H1 (cell line): ENCODE results near the gene SIPA1L3. TPM values are rescaled to one million over a fixed set of nuclear protein-coding genes. Genes with fewer than 3 reads are reported as not detected.
"Not testable (repeated sequence)": the region's sequence is repeated elsewhere in the genome, so short reads cannot be mapped to it uniquely, and the experiment has no call there.

Experiments
- CTCF ChIA-PET: fragments of 300-600 bp; sonication (Branson Sonifier 250); formaldehyde crosslinking; loops from one replicate; lab custom pipeline; 2021; ENCODE audit not compliant: partially characterized antibody; lab: Charles Lee
- POLR2A ChIA-PET: fragments of 300-600 bp; sonication (Branson Sonifier 250); formaldehyde crosslinking; loops from one replicate; lab custom pipeline; 2021; ENCODE audit warnings: inconsistent platforms; ENCODE audit not compliant: partially characterized antibody; lab: Charles Lee
- DNase-seq, 2 experiments: peaks; one replicate each; pipeline versions ENCODE4 v3.0.0 to v3.0.0-alpha.2; 2010 to 2022; ENCODE audit warnings: low spot score in 2 of 2, low read depth in 1 of 2, mixed read lengths in 1 of 2
- FAIRE-seq: peaks from 2 replicates; lab custom pipeline; 2011; peaks lifted over from hg19 to GRCh38; lab: Jason Lieb, UNC
- H2AFZ ChIP-seq: 2 replicates; pipeline ENCODE4 v1.8.1; 2012; ENCODE audit warnings: low read length, inconsistent platforms
- H2AK5ac ChIP-seq: 2 replicates; pipeline ENCODE4 v1.6.1; 2013; ENCODE audit warnings: low read depth, low read length
- H2BK120ac ChIP-seq: replicated peaks from 2 replicates; pipeline ENCODE3; 2013; ENCODE audit warnings: low read depth, low read length, inconsistent platforms
- H2BK12ac ChIP-seq: 2 replicates; pipeline ENCODE4 v1.6.1; 2013; ENCODE audit warnings: low read depth, low read length
- H2BK15ac ChIP-seq: 2 replicates; pipeline ENCODE4 v1.6.1; 2013; ENCODE audit warnings: low read length
- H2BK20ac ChIP-seq: 2 replicates; pipeline ENCODE4 v1.6.1; 2013; ENCODE audit warnings: low read length
- H2BK5ac ChIP-seq: 2 replicates; pipeline ENCODE4 v1.6.1; 2013; ENCODE audit warnings: low read depth, low read length
- H3K14ac ChIP-seq: 2 replicates; pipeline ENCODE4 v1.6.1; 2013; ENCODE audit warnings: inconsistent platforms; ENCODE audit not compliant: insufficient read length
- H3K18ac ChIP-seq: 2 replicates; pipeline ENCODE4 v1.6.1; 2013; ENCODE audit warnings: low read length; ENCODE audit errors: extremely low read depth
- H3K23ac ChIP-seq: 2 replicates; pipeline ENCODE4 v1.6.1; 2013; ENCODE audit warnings: inconsistent platforms; ENCODE audit not compliant: insufficient read length
- H3K23me2 ChIP-seq: 2 replicates; pipeline ENCODE4 v1.6.1; 2013; ENCODE audit warnings: low read depth, low read length
- H3K27ac ChIP-seq: 2 replicates; pipeline ENCODE4 v1.6.1; 2011; ENCODE audit warnings: low read depth, low read length, inconsistent platforms
- H3K27me3 ChIP-seq, 4 experiments: replicated peaks in 1 of 4; 1 replicate in 1 of 4; 2 replicates in 3 of 4; pipeline versions ENCODE4 v1.6.1 to v1.8.1; 2011 to 2013; ENCODE audit warnings: low read length in 3 of 4, mild to moderate bottlenecking in 3 of 4, inconsistent platforms in 2 of 4, mixed read lengths in 2 of 4, moderate library complexity in 1 of 4; ENCODE audit not compliant: control insufficient read depth in 3 of 4, insufficient read depth in 3 of 4; ENCODE audit errors: extremely low read depth in 1 of 4
- H3K36me3 ChIP-seq, 4 experiments: 2 replicates each; pipeline versions ENCODE4 v1.6.1 to v1.8.1; 2011 to 2013; ENCODE audit warnings: mild to moderate bottlenecking in 4 of 4, low read length in 3 of 4, moderate library complexity in 2 of 4, control low read depth in 1 of 4, inconsistent platforms in 1 of 4; ENCODE audit not compliant: insufficient read depth in 4 of 4, control insufficient read depth in 2 of 4
- H3K4ac ChIP-seq: replicated peaks from 2 replicates; pipeline ENCODE3; 2013; ENCODE audit warnings: low read length, low read depth, mixed read lengths, inconsistent platforms; ENCODE audit not compliant: insufficient read length
- H3K4me1 ChIP-seq, 4 experiments: replicated peaks in 1 of 4; 1 replicate in 1 of 4; 2 replicates in 3 of 4; pipeline versions ENCODE4 v1.6.1 to v1.8.1; 2011 to 2013; ENCODE audit warnings: low read length in 3 of 4, inconsistent platforms in 2 of 4, mixed read lengths in 1 of 4; ENCODE audit not compliant: insufficient read depth in 4 of 4, control insufficient read depth in 3 of 4
- H3K4me2 ChIP-seq, 2 experiments: 2 replicates each; pipeline versions ENCODE4 v1.6.1 to v1.8.1; 2011 to 2013; ENCODE audit warnings: low read depth in 2 of 2, low read length in 2 of 2, control low read depth in 1 of 2, inconsistent platforms in 1 of 2, mild to moderate bottlenecking in 1 of 2; ENCODE audit not compliant: insufficient read depth in 1 of 2
- H3K4me3 ChIP-seq, 4 experiments: fragments of 200-600, 300-600 bp in 1 of 4; sonication (generic), shearing (Covaris generic), sonication (Bioruptor Twin) in 1 of 4; 2 replicates each; pipeline versions ENCODE4 v1.5.1 to v1.8.1; 2011 to 2016; ENCODE audit warnings: low read length in 4 of 4, low read depth in 3 of 4, control low read depth in 2 of 4, inconsistent platforms in 2 of 4, mild to moderate bottlenecking in 2 of 4, mixed read lengths in 1 of 4, moderate library complexity in 1 of 4; ENCODE audit not compliant: insufficient read depth in 2 of 4; ENCODE audit errors: extremely low read depth in 1 of 4
- H3K56ac ChIP-seq: replicated peaks from 2 replicates; pipeline ENCODE3; 2013; ENCODE audit warnings: low read depth, mild to moderate bottlenecking, mixed read lengths, low read length, inconsistent platforms; ENCODE audit not compliant: insufficient read length
- H3K79me1 ChIP-seq: 2 replicates; pipeline ENCODE4 v1.6.1; 2013; ENCODE audit warnings: low read depth, low read length, control low read depth
- H3K79me2 ChIP-seq, 2 experiments: 2 replicates each; pipeline versions ENCODE4 v1.6.1 to v1.8.1; 2012 to 2013; ENCODE audit warnings: low read length in 2 of 2, mild to moderate bottlenecking in 2 of 2, inconsistent platforms in 1 of 2; ENCODE audit not compliant: insufficient read depth in 2 of 2, control insufficient read depth in 1 of 2
- H3K9ac ChIP-seq, 4 experiments: replicated peaks in 1 of 4; 1 replicate in 1 of 4; 2 replicates in 3 of 4; pipeline versions ENCODE4 v1.6.1 to v1.8.1; 2011 to 2013; ENCODE audit warnings: low read depth in 3 of 4, low read length in 3 of 4, control low read depth in 2 of 4, mild to moderate bottlenecking in 2 of 4, moderate library complexity in 2 of 4, inconsistent platforms in 1 of 4; ENCODE audit errors: extremely low read depth in 1 of 4
- H3K9me3 ChIP-seq, 2 experiments: 2 replicates each; pipeline versions ENCODE4 v1.6.1 to v1.8.1; 2012 to 2013; ENCODE audit warnings: mild to moderate bottlenecking in 2 of 2, moderate library complexity in 2 of 2, control low read depth in 1 of 2, inconsistent platforms in 1 of 2, low read depth in 1 of 2, low read length in 1 of 2, mixed read lengths in 1 of 2; ENCODE audit not compliant: insufficient read depth in 2 of 2
- H4K20me1 ChIP-seq, 2 experiments: replicated peaks in 1 of 2; 2 replicates each; pipeline versions ENCODE3 to v1.8.1; 2011 to 2013; ENCODE audit warnings: inconsistent platforms in 2 of 2, low read length in 2 of 2, mild to moderate bottlenecking in 1 of 2; ENCODE audit not compliant: insufficient read depth in 2 of 2, control insufficient read depth in 1 of 2
- H4K5ac ChIP-seq: 2 replicates; pipeline ENCODE4 v1.6.1; 2013; ENCODE audit warnings: low read length, low read depth, mixed read lengths, inconsistent platforms; ENCODE audit not compliant: insufficient read length
- H4K8ac ChIP-seq: 2 replicates; pipeline ENCODE4 v1.8.0; 2013; ENCODE audit warnings: mild to moderate bottlenecking, moderate library complexity, low read length, inconsistent platforms; ENCODE audit not compliant: insufficient read depth; ENCODE audit errors: extremely low read depth
- H4K91ac ChIP-seq: replicated peaks from 2 replicates; pipeline ENCODE3; 2013; ENCODE audit warnings: low read length, mixed read lengths, inconsistent platforms; ENCODE audit not compliant: insufficient read length
- ATF3 ChIP-seq: IDR thresholded peaks from 2 replicates; pipeline ENCODE4 v1.6.1; 2011; ENCODE audit warnings: low read depth, mild to moderate bottlenecking, low read length; ENCODE audit not compliant: insufficient read depth
- EZH2 ChIP-seq: fragments of 200-600 bp; sonication (generic); IDR thresholded peaks from 2 replicates; pipeline ENCODE4 v1.7.1; 2012; ENCODE audit warnings: low read depth, mild to moderate bottlenecking, moderate library complexity, low read length, inconsistent platforms; ENCODE audit not compliant: severe bottlenecking
- WGBS, 2 experiments: shearing (Covaris generic) in 1 of 2; methylation state at CpG; one replicate each; pipeline versions ENCODE4 v1.1.6 to v1.1.7; 2013 to 2015; ENCODE audit warnings: low lambda C conversion rate in 2 of 2, mixed read lengths in 2 of 2, inconsistent platforms in 1 of 2, low coverage in 1 of 2, missing lambda C conversion rate in 1 of 2; ENCODE audit not compliant: insufficient replicate concordance in 2 of 2, insufficient coverage in 1 of 2, insufficient read length in 1 of 2; ENCODE audit errors: extremely low coverage in 1 of 2, missing lambda C conversion rate in 1 of 2; 5-methylcytosine and 5-hydroxymethylcytosine counted together
- polyA plus RNA-seq, 7 experiments: library from polyadenylated mRNA; depleted of rRNA in 3 of 7; stranded (reverse) in 5 of 7; unstranded in 2 of 7; fragments of >200 nt in 5 of 7; fragments of 200-250 nt in 2 of 7; gene quantifications; 1 replicate in 5 of 7; 2 replicates in 1 of 7; 4 replicates in 1 of 7; pipeline versions ENCODE4 v1.2.1 to v1.2.3, GENCODE V29; 2011 to 2013; ENCODE audit warnings: missing spikeins in 2 of 7, mixed read lengths in 2 of 7
- total RNA-seq: library from RNA; stranded (reverse); fragmentation: NEBNext Ultra II Directional; extraction: Animal tissue kit (Norgen Biotek cat#: 25700); gene quantifications from 2 replicates; pipeline ENCODE4 v1.2.1, GENCODE V29; 2021

The SIPA1L3 gene
- total and polyA plus RNA-seq, 2 of the 8 experiments (the other 6 are each of a cell fraction or from before 2014, with no cell fraction given): 15.0 to 54.9 TPM

- no peak for TF ChIP-seq ATF3
- no peak for TF ChIP-seq EZH2
Measured at GRCh38 chr19:38028913-38029510, 122.0 kb downstream of the SIPA1L3 start (continued).

GRCh38 chr19:38030001-38030400 is 123.0 kb downstream of the SIPA1L3 start:
- H3K79me1 ChIP-seq, DNase-seq, H3K9me3 ChIP-seq, H3K4ac ChIP-seq, H2BK15ac ChIP-seq, H2BK120ac ChIP-seq, H3K27me3 ChIP-seq, H3K36me3 ChIP-seq, H4K5ac ChIP-seq, H3K23me2 ChIP-seq, H2AK5ac ChIP-seq, POLR2A ChIA-PET, H3K18ac ChIP-seq, H2BK20ac ChIP-seq, H4K20me1 ChIP-seq, H3K27ac ChIP-seq, H3K14ac ChIP-seq, H3K9ac ChIP-seq, H4K91ac ChIP-seq, H3K56ac ChIP-seq, H3K23ac ChIP-seq, H2BK5ac ChIP-seq, H3K4me3 ChIP-seq, H4K8ac ChIP-seq, H2AFZ ChIP-seq, H2BK12ac ChIP-seq, H3K4me2 ChIP-seq, FAIRE-seq: not testable (repeated sequence)
- H3K4me1 ChIP-seq: peaks cover 2 to 15% (median 8%) of the 10 kb centered on the region in 4 experiments; a peak in 5 of 7 replicates
- peaks cover 0 to 18% of the 10 kb centered on the region in 2 experiments; a peak in 1 of 4 replicates for H3K79me2 ChIP-seq
- 95% methylated on average over 8 of the region's 8 CpGs; no CpG with 5 or more reads in 1 of the 2 experiments for WGBS, 2 experiments
- CTCF ChIA-PET: interaction anchor here (1.0 to 1.6 kb wide), 4 partner anchors 9 to 44 kb away, joined by 3 to 5 read pairs (median 4); no protein-coding TSS in a partner anchor
